ENCODE measurements around the gene BPI.
A peak's percentile ranks its signal among the peaks of the same experiment; 100 is the strongest.
"Not testable (repeated sequence)": the region's sequence is repeated elsewhere in the genome, so short reads cannot be mapped to it uniquely, and the experiment has no call there.

The BPI gene

GRCh38 chr20:38278763-38279162 lies 25.2 kb upstream of the BPI start:
- DNase-seq, result no peak

- not testable (repeated sequence) for DNase-seq
Measured at GRCh38 chr20:38281176-38281915, 22.6 kb upstream of the BPI start.

- no peak for DNase-seq
Measured at GRCh38 chr20:38283236-38283635, 20.7 kb upstream of the BPI start.

- DNase-seq, result not testable (repeated sequence)
Measured at GRCh38 chr20:38284066-38284650, 19.8 kb upstream of the BPI start.

DNA sequence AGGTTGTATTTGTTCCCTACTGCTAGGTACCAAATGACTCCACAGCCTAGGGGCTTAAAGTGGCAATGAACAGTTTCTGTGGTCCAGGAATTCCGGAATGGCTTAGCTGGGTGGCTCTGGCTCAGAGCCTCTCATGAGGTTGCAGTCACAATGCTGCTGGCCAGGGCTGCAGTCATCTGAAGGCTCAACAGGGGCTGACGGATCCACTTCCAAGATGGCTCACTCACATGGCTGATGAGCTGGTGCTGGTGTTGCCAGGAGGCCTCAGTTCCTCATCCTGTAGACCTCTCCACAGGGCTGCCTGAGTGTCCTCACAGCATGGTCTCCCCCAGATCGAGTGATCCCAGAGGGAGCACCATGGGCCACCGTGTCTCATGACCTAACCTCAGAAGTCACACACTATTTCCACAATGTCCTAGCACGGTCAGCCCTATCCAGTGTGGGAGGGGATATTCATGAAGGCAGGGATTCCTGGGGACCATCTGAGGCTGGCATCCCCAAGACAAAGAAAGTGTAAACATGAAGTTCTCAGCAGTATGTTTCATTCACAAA lies 19.0 kb upstream of the BPI start:
- no peak for DNase-seq

- DNase-seq, result no peak
Measured at GRCh38 chr20:38286586-38287531, 17.1 kb upstream of the BPI start.

DNA sequence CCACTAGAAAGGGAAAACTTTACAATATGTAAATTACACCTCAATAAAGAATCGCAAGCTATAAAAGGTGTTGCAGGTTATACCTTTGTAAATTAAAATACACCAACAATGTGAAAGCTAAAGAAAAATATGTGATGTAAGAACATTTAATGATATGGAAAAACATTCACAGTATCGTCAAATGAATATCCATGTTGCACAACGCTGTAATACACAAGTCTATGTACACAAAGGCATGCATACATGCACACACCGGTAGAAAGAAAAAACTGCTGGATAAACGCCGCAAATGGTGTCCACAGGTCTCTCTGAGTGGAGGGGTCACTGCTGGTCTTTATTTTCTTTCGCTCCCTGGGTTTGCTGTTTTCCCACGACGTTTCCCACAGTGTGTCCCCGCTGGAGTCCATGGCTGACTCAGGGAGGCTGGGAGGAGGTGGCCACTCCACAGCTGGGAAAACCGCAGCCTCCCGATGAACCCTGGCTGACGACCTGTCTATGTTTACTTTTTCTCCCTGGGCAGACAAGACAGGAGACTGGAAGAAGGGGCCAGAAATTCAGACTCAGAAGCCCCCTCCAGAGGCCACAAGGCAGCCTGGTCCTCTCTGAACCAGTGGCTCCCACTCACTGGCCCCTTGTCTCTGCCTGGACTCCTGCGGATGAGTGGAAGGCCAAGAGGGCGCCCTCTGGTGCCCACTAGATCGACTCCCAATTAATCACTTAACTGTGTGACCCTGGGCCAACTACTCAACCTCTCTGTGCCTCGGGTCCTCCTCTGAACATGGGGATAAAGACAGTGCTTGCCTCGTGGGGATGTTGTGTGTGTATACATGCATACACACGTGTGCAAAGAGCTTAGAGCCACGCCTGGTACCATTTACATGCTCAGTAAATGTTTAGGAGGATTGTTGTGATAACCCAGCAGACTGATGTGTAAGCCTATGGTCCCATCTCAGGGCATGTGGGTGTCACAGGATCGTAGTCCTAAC lies 12.8 kb upstream of the BPI start:
- peak; percentile 16 for DNase-seq

DNA sequence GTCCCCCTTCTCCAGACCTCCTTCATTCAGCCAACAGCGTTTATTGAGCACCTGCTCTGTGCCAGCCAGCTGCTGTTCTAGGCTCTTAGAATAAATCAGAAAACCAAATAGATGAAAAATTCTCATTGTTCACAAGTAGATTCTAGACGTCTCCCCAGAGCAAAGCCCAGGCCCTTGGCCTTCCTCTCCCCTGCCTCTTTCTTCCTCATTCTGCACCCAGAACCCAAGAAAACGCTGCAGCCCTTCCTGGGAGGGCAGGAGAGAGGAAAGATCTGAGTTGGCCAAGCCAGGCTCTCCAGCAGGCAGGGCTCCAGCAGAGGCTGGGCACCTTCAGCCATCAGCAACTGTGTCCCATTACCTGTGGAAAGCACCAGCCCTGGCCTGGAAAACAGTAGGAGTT lies 12.0 kb upstream of the BPI start:
- no peak for DNase-seq

GRCh38 chr20:38293491-38294065 lies 10.4 kb upstream of the BPI start:
- DNase-seq, result no peak

DNA sequence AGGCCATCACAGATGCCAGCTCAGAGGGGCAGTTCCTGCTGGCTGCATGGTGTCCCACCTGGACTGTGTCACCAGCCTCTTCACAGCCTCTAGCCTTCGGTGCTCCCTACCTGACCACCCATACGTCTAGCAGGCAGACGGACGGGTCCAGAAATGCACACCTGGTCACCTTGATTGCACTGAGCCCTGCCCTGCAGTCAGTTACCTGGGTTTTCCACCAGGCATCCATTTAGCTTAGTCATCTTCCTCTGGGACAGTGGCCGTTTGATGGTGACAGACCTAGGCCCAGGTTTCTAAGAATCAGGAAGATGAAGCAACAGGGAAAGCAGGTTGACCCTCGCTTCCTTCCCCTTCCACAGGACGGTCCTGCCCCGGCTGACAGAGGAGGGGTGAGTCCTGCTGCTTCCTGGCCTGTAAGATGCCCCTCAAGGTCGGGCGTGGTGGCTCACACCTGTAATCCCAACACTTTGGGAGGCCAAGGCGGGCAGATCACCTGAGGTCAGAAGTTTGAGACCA lies 9.8 kb upstream of the BPI start:
- DNase-seq, result no peak

- no peak for DNase-seq
Measured at GRCh38 chr20:38295811-38296210, 8.1 kb upstream of the BPI start.

DNA sequence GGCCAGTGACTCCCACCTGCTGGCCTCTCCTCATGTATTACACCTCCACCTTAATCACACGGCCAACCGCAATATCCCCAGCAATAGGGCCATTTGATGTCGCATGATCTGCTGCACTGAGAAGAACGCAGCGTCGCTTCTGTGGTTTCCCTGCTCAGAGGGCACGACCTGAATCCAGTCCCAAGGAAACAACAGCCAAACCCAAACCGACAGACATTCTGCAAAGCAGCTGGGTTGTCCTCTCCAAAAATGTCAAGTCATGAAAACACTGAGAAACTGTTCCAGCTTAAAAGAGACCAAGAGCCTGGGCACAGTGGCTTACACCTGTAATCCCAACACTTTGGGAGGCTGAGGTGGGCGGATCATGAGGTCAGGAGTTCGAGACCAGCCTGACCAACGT lies 7.5 kb upstream of the BPI start:
- DNase-seq, result no peak

- DNase-seq, result no peak
Measured at GRCh38 chr20:38297916-38298674, 5.9 kb upstream of the BPI start.

GRCh38 chr20:38298768-38299288 lies 5.1 kb upstream of the BPI start:
- DNase-seq, result no peak

GRCh38 chr20:38299963-38300362 lies 4.0 kb upstream of the BPI start:
- DNase-seq, result no peak

DNA sequence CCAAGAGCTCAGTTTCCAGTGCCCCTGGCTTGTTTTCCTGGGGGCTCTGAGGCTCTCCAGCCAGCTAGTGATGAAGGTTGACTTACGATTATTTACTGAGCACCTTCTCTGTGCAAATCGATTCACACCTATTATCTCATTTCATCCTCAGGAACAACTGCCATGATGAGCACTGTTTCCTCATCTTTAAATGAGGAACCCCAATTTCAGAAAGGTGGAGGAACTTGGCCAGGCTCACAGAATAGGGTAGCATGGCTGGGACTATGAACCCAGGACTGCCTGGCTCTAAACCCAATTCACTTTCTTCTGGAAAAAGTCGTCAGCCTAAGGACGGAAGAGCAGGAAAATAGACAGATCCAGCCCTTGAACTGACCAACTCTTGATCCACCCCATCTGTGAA lies 3.5 kb upstream of the BPI start:
- DNase-seq, result no peak

GRCh38 chr20:38301309-38301708 lies 2.6 kb upstream of the BPI start:
- no peak for DNase-seq

GRCh38 chr20:38302786-38303185 lies 1.2 kb upstream of the BPI start:
- DNase-seq, result no peak

DNA sequence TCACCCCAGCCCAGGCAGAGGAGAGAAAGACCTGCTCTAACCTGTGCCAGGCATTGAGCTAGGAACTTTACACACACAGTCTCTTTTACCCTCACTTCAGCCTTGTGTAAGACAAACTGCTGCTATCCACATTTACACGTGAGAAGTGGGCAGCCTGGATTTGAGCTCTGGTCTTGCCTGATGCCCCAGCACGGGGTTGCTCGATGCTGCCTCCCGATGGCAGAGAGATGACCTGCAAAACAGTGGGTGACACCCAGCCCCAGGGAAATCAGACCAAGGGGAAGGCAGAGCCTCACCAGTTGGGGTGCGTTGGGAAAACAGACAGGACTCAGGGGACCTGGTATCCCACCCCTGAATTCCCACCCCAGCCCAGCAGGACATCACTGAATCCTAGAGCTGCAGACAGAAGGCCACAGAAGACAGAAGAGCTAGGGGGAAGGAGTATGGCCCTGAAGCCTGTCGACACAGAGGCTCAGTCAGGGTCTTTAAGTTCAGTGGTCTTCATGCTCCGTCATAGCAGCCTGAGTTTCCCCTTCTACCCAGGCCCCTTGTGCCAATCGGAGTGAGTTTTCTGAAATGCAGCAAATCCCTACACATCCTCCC lies 990 bp downstream of the BPI start:
- peak; percentile 43 for DNase-seq

GRCh38 chr20:38305541-38305940 lies 1.6 kb downstream of the BPI start:
- no peak for DNase-seq

All from activated CD4-positive, alpha-beta T cell treated with anti-CD3 and anti-CD28 coated beads, Interleukin-10, Interleukin-2, amounts not matched to agents 100 ng/mL and 50 ng/mL, durations not matched to agents 16 hours and 8 hours (primary cell).